SU-DHL-6 (cell line): Measurements from ENCODE around the gene MARCKS.

Experiments
- H2AFZ ChIP-seq: fragments of 200-600 bp; sonication (generic); 2 replicates; pipeline ENCODE4 v1.6.1; 2014; ENCODE audit warnings: low read depth, mild to moderate bottlenecking, moderate library complexity, mixed read lengths, antibody characterized with exemption, low read length; ENCODE audit not compliant: severe bottlenecking
- H3F3A ChIP-seq: fragments of 200-600 bp; shearing (Covaris generic); 2 replicates; pipeline ENCODE4 v1.6.0; 2016; ENCODE audit warnings: antibody characterized with exemption, mild to moderate bottlenecking; ENCODE audit not compliant: insufficient read depth
- H3K27ac ChIP-seq: fragments of 200-600 bp; sonication (generic); 2 replicates; pipeline ENCODE4 v1.5.1; 2016; ENCODE audit warnings: low read depth, mild to moderate bottlenecking, low read length, moderate library complexity, mixed read lengths
- H3K27me3 ChIP-seq: fragments of 200-600 bp; sonication (generic), shearing (Covaris generic); 2 replicates; pipeline ENCODE4 v1.6.0; 2014; ENCODE audit warnings: mild to moderate bottlenecking, low read length
- H3K36me3 ChIP-seq: fragments of 200-600 bp; sonication (generic); 2 replicates; pipeline ENCODE4 v1.6.1; 2014; ENCODE audit warnings: mild to moderate bottlenecking, low read length, mixed read lengths
- H3K4me2 ChIP-seq: fragments of 300-600, 200-600 bp; shearing (Covaris generic), sonication (generic); 2 replicates; pipeline ENCODE4 v1.6.0; 2014; ENCODE audit warnings: low read length, low read depth, mild to moderate bottlenecking; ENCODE audit not compliant: poor library complexity, severe bottlenecking
- H3K4me3 ChIP-seq: fragments of 200-600 bp; sonication (generic); 2 replicates; pipeline ENCODE4 v1.5.1; 2014; ENCODE audit warnings: antibody characterized with exemption, low read length, mild to moderate bottlenecking, mixed read lengths; ENCODE audit not compliant: insufficient read depth, poor library complexity, severe bottlenecking
- H3K79me2 ChIP-seq: fragments of 200-600 bp; sonication (generic); 2 replicates; pipeline ENCODE4 v1.6.1; 2014; ENCODE audit warnings: mild to moderate bottlenecking, low read length, moderate library complexity; ENCODE audit not compliant: insufficient read depth
- H3K9ac ChIP-seq: fragments of 200-600 bp; sonication (generic); 2 replicates; pipeline ENCODE4 v1.7.0; 2014; ENCODE audit warnings: mild to moderate bottlenecking, low read length
- H3K9me2 ChIP-seq: fragments of 200-600 bp; sonication (generic); replicated peaks from 2 replicates; pipeline ENCODE4 v1.6.1; 2014; ENCODE audit warnings: low read length; ENCODE audit not compliant: insufficient read depth
- H3K9me3 ChIP-seq: fragments of 200-600 bp; sonication (generic); 2 replicates; pipeline ENCODE4 v1.6.1; 2014; ENCODE audit warnings: low read length, mixed read lengths; ENCODE audit not compliant: insufficient read depth
- H4K20me1 ChIP-seq: fragments of 200-600 bp; sonication (generic); 2 replicates; pipeline ENCODE4 v1.6.1; 2014; ENCODE audit warnings: low read depth, mild to moderate bottlenecking, antibody characterized with exemption, low read length, moderate library complexity, mixed read lengths
- CTCF ChIP-seq: fragments of 200-600 bp; sonication (generic); IDR thresholded peaks from one replicate; pipeline ENCODE4 v1.5.1; 2017; ENCODE audit warnings: antibody characterized with exemption, mild to moderate bottlenecking, low read length, moderate library complexity; ENCODE audit not compliant: insufficient read depth, poor library complexity, severe bottlenecking
- EZH2phosphoT487 ChIP-seq: fragments of 200-600 bp; sonication (generic), shearing (Covaris generic); conservative IDR thresholded peaks from 2 replicates; pipeline ENCODE4 v1.6.1; 2018; ENCODE audit warnings: mild to moderate bottlenecking, antibody characterized with exemption, low read length, moderate library complexity, mixed read lengths

MARCKS gene

GRCh38 chr6:113860181-113860955, 3.2 kb downstream of the MARCKS start:
- H3K4me2 ChIP-seq, result no peak overlapping the region
- H3K79me2 ChIP-seq, result no peaks in the 10 kb centered on the region
- H3K9me3 ChIP-seq, result no peaks in the 10 kb centered on the region
- no peaks in the 10 kb centered on the region for H3K27me3 ChIP-seq
- no peaks in the 10 kb centered on the region for H4K20me1 ChIP-seq
- no peaks in the 10 kb centered on the region for H3K36me3 ChIP-seq
- no peak overlapping the region for H3K9ac ChIP-seq
- no peak overlapping the region for H3K4me3 ChIP-seq
- TF ChIP-seq EZH2phosphoT487 (no peak), CTCF (no peak)
- no peak overlapping the region for H3K27ac ChIP-seq
- peaks cover 13% of the 10 kb centered on the region; the same call in 1 of the 2 replicates for H3F3A ChIP-seq
- H2AFZ ChIP-seq, result no peak overlapping the region
- no peaks in the 10 kb centered on the region for H3K9me2 ChIP-seq

GRCh38 chr6:113862112-113862511, 5.0 kb downstream of the MARCKS start:
- Histone ChIP-seq H3K79me2 (no peaks in the 10 kb centered on the region), H3K27me3 (no peaks in the 10 kb centered on the region), H3K4me3 (no peak overlapping the region), H3K27ac (no peak overlapping the region), H3F3A (no peaks in the 10 kb centered on the region), H3K9ac (no peak overlapping the region), H3K36me3 (no peaks in the 10 kb centered on the region), H3K9me3 (no peaks in the 10 kb centered on the region), H3K4me2 (no peak overlapping the region), H2AFZ (no peak overlapping the region), H3K9me2 (no peaks in the 10 kb centered on the region), H4K20me1 (no peaks in the 10 kb centered on the region)
- no peak for TF ChIP-seq EZH2phosphoT487
- TF ChIP-seq CTCF, result no peak

- Histone ChIP-seq H3K36me3 (no peaks in the 10 kb centered on the region), H4K20me1 (no peaks in the 10 kb centered on the region), H3K27ac (no peak overlapping the region), H3K9ac (no peak overlapping the region), H3K79me2 (no peaks in the 10 kb centered on the region), H3F3A (no peaks in the 10 kb centered on the region), H3K9me3 (no peaks in the 10 kb centered on the region), H3K9me2 (no peaks in the 10 kb centered on the region), H3K27me3 (no peaks in the 10 kb centered on the region), H3K4me3 (no peak overlapping the region), H2AFZ (no peak overlapping the region), H3K4me2 (no peak overlapping the region)
- no peak for TF ChIP-seq EZH2phosphoT487
- TF ChIP-seq CTCF, result no peak
These were observed 13.8 kb downstream of the MARCKS start for GRCh38 chr6:113870917-113871316.
